HG03457 (cell line): Measurements from ENCODE around the gene HIF3A.

Experiments used
- ATAC-seq: cut with Tn5 transposase; IDR thresholded peaks from one replicate; pipeline ENCODE4 v1.9.1; 2021; ENCODE audit warnings: moderate number of reproducible peaks; ENCODE audit not compliant: unreplicated experiment

HIF3A gene

GRCh38 chr19:46380690-46381089, 83.8 kb downstream of the HIF3A start:
- ATAC-seq = no peak

GRCh38 chr19:46381346-46381745, 84.5 kb downstream of the HIF3A start:
- ATAC-seq = no peak

- ATAC-seq = no peak
Measured at GRCh38 chr19:46381756-46382345, 85.0 kb downstream of the HIF3A start.

- no peak for ATAC-seq
Measured at GRCh38 chr19:46383171-46383815, 86.5 kb downstream of the HIF3A start.

GRCh38 chr19:46383846-46384245, 87.0 kb downstream of the HIF3A start:
- ATAC-seq = no peak

GRCh38 chr19:46384396-46384795, 87.6 kb downstream of the HIF3A start:
- ATAC-seq = no peak

GRCh38 chr19:46385636-46386035, 88.8 kb downstream of the HIF3A start:
- ATAC-seq = no peak

- no peak for ATAC-seq
Measured at GRCh38 chr19:46386151-46386550, 89.3 kb downstream of the HIF3A start.

- no peak for ATAC-seq
Measured at GRCh38 chr19:46386996-46387712, 90.3 kb downstream of the HIF3A start.

GRCh38 chr19:46387713-46388130, 90.9 kb downstream of the HIF3A start:
- ATAC-seq = no peak

- ATAC-seq = no peak
Measured at GRCh38 chr19:46388311-46389095, 91.7 kb downstream of the HIF3A start.

- ATAC-seq = no peak
Measured at GRCh38 chr19:46390121-46390858, 93.4 kb downstream of the HIF3A start.

- ATAC-seq = no peak
Measured at GRCh38 chr19:46390866-46391265, 94.0 kb downstream of the HIF3A start.

- ATAC-seq = no peak
Measured at GRCh38 chr19:46391296-46392251, 94.7 kb downstream of the HIF3A start.

GRCh38 chr19:46392252-46392801, 95.5 kb downstream of the HIF3A start:
- no peak for ATAC-seq

- no peak for ATAC-seq
Measured at GRCh38 chr19:46392837-46393236, 96.0 kb downstream of the HIF3A start.
